GM23338 (cell line): ENCODE data around the gene REL. TPM values are rescaled to one million over a fixed set of nuclear protein-coding genes. Genes with fewer than 3 reads are reported as not detected.

ENCODE experiments used
- ATAC-seq: fragments of 200-7000 bp; cut with Tn5 transposase; 3 replicates; pipeline ENCODE4 v1.9.1; 2020
- DNase-seq: peaks from one replicate; pipeline ENCODE4 v3.0.0-alpha.2; 2015; ENCODE audit warnings: low spot score
- H2AFZ ChIP-seq: fragments of 200-600 bp; sonication (generic); 2 replicates; pipeline ENCODE4 v1.8.0; 2016; ENCODE audit warnings: antibody characterized with exemption, mild to moderate bottlenecking, moderate library complexity
- H3F3A ChIP-seq: fragments of 200-600 bp; sonication (generic); replicated peaks from 2 replicates; pipeline ENCODE4 v1.8.0; 2017; ENCODE audit warnings: antibody characterized with exemption, mixed run types, low read depth
- H3K27ac ChIP-seq: fragments of 200-600 bp; sonication (generic); 2 replicates; pipeline ENCODE4 v1.6.1; 2016; ENCODE audit warnings: low read depth
- H3K27me3 ChIP-seq: fragments of 200-600 bp; sonication (generic); 2 replicates; pipeline ENCODE4 v1.8.0; 2016; ENCODE audit warnings: mild to moderate bottlenecking, mixed run types, moderate library complexity; ENCODE audit not compliant: insufficient read depth
- H3K36me3 ChIP-seq: fragments of 200-600 bp; sonication (generic); 2 replicates; pipeline ENCODE4 v1.8.0; 2016; ENCODE audit warnings: mild to moderate bottlenecking; ENCODE audit not compliant: insufficient read depth
- H3K4me1 ChIP-seq: fragments of 200-600 bp; sonication (generic); 2 replicates; pipeline ENCODE4 v1.8.0; 2016; ENCODE audit warnings: mild to moderate bottlenecking, moderate library complexity; ENCODE audit not compliant: insufficient read depth
- H3K4me2 ChIP-seq: fragments of 200-600 bp; sonication (generic); 2 replicates; pipeline ENCODE4 v1.7.1; 2017; ENCODE audit warnings: mixed run types
- H3K4me3 ChIP-seq: fragments of 200-600 bp; sonication (generic); 2 replicates; pipeline ENCODE4 v1.6.1; 2016; ENCODE audit warnings: mixed run types
- H3K79me2 ChIP-seq: fragments of 200-600 bp; sonication (generic); replicated peaks from 2 replicates; pipeline ENCODE4 v1.8.0; 2017; ENCODE audit warnings: mild to moderate bottlenecking; ENCODE audit not compliant: insufficient read depth
- H3K9me2 ChIP-seq: fragments of 200-600 bp; sonication (generic); 2 replicates; pipeline ENCODE4 v1.8.0; 2017; ENCODE audit not compliant: insufficient read depth
- H4K20me1 ChIP-seq: fragments of 200-600 bp; sonication (generic); replicated peaks from 2 replicates; pipeline ENCODE4 v1.8.0; 2017; ENCODE audit warnings: mild to moderate bottlenecking; ENCODE audit not compliant: insufficient read depth
- H3K27ac Mint-ChIP-seq: 2 replicates; pipeline ENCODE4 v1.8.0; 2020; ENCODE audit warnings: inconsistent platforms, mild to moderate bottlenecking, moderate library complexity, mixed read lengths
- H3K27me3 Mint-ChIP-seq: 3 replicates; pipeline ENCODE4 v1.8.0; 2022; ENCODE audit warnings: low read depth, mild to moderate bottlenecking, moderate library complexity, mixed read lengths, inconsistent platforms; ENCODE audit not compliant: insufficient read depth, poor library complexity
- H3K36me3 Mint-ChIP-seq: 3 replicates; pipeline ENCODE4 v1.8.0; 2021; ENCODE audit warnings: low read depth, mild to moderate bottlenecking, inconsistent platforms, moderate library complexity, mixed read lengths
- H3K4me1 Mint-ChIP-seq: 3 replicates; pipeline ENCODE4 v1.8.0; 2020; ENCODE audit warnings: mild to moderate bottlenecking, inconsistent platforms, mixed read lengths
- H3K4me3 Mint-ChIP-seq: 3 replicates; pipeline ENCODE4 v1.8.0; 2021; ENCODE audit warnings: moderate library complexity, mild to moderate bottlenecking, inconsistent platforms, mixed read lengths
- H3K9me3 Mint-ChIP-seq: 3 replicates; pipeline ENCODE4 v1.8.0; 2020; ENCODE audit warnings: moderate library complexity, mild to moderate bottlenecking, inconsistent platforms, mixed read lengths
- POLR2AphosphoS5 ChIP-seq: IDR thresholded peaks from 2 replicates; pipeline ENCODE4 v1.6.1; 2016; ENCODE audit warnings: antibody characterized with exemption, low read depth
- REST ChIP-seq: IDR thresholded peaks from one replicate; pipeline ENCODE4 v1.6.1; 2018; ENCODE audit warnings: antibody characterized with exemption; ENCODE audit not compliant: unreplicated experiment
- ZNF331 ChIP-seq: fragments of 250-450 bp; sonication (Bioruptor Pico); IDR thresholded peaks from 2 replicates; pipeline ENCODE4 v1.5.0; 2020; ENCODE audit warnings: low read depth, mild to moderate bottlenecking, moderate library complexity
- polyA plus RNA-seq: library from polyadenylated mRNA; unstranded; fragments of >200 nt; fragmentation: Nextera tagmentation; extraction: Ambion mirVana; gene quantifications from 2 replicates; pipeline ENCODE4 v1.2.1, GENCODE V29; 2016
- total RNA-seq: library from RNA; depleted of rRNA; stranded (reverse); fragments of >200 nt; shearing (Covaris generic); gene quantifications from 2 replicates; pipeline ENCODE4 v1.2.3, GENCODE V29; 2014
- TF ChIP-seq, protein P1 (sequence below): fragments of 250-450 bp; sonication (Bioruptor Pico); IDR thresholded peaks from 2 replicates; pipeline ENCODE4 v1.5.0; 2020; ENCODE audit warnings: mild to moderate bottlenecking, moderate library complexity
- TF ChIP-seq, protein P2 (sequence below): IDR thresholded peaks from 2 replicates; pipeline ENCODE4 v1.6.1; 2016; ENCODE audit warnings: antibody characterized with exemption

The REL gene
- total and polyA plus RNA-seq, 2 experiments from 2014 or later = 4.1 to 8.0 TPM

DNA sequence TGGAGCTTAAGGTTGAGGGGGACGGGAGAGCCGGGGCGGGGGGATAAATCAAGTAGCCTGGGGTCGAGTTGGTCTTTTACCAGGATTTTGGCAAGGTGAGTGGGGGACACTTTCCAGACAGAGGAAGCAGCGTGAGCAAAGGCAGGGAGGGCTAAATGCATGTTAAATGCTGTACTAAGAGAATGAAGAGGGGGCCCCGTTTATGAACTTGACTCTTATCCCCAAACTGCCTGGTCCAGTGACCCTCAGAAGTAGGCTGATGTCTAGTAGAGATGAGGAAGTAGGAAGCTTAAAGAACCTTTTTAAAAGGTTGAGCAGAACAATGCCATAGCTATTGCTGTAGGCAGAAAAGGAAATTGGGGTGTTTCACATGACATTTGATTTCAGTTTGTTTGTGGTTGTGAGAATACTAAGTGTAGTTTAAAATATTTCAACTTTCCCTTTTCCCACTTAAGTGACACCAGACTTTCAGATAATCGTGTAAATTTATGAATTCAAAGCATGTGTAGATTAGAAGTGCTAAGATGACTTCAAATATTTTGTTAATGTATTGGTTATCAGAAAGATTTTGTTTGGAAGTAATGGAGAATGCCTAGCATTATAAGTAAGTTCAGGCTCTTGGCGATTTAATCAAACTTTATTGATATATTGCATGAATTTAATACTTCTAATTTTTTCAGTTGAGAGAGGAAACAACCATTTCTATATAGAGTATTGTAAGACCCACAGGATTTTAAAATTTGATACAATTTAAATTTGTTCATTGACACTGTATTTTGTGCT lies 1.8 kb downstream of the REL start (continued):
- TF ChIP-seq, protein P1, sequence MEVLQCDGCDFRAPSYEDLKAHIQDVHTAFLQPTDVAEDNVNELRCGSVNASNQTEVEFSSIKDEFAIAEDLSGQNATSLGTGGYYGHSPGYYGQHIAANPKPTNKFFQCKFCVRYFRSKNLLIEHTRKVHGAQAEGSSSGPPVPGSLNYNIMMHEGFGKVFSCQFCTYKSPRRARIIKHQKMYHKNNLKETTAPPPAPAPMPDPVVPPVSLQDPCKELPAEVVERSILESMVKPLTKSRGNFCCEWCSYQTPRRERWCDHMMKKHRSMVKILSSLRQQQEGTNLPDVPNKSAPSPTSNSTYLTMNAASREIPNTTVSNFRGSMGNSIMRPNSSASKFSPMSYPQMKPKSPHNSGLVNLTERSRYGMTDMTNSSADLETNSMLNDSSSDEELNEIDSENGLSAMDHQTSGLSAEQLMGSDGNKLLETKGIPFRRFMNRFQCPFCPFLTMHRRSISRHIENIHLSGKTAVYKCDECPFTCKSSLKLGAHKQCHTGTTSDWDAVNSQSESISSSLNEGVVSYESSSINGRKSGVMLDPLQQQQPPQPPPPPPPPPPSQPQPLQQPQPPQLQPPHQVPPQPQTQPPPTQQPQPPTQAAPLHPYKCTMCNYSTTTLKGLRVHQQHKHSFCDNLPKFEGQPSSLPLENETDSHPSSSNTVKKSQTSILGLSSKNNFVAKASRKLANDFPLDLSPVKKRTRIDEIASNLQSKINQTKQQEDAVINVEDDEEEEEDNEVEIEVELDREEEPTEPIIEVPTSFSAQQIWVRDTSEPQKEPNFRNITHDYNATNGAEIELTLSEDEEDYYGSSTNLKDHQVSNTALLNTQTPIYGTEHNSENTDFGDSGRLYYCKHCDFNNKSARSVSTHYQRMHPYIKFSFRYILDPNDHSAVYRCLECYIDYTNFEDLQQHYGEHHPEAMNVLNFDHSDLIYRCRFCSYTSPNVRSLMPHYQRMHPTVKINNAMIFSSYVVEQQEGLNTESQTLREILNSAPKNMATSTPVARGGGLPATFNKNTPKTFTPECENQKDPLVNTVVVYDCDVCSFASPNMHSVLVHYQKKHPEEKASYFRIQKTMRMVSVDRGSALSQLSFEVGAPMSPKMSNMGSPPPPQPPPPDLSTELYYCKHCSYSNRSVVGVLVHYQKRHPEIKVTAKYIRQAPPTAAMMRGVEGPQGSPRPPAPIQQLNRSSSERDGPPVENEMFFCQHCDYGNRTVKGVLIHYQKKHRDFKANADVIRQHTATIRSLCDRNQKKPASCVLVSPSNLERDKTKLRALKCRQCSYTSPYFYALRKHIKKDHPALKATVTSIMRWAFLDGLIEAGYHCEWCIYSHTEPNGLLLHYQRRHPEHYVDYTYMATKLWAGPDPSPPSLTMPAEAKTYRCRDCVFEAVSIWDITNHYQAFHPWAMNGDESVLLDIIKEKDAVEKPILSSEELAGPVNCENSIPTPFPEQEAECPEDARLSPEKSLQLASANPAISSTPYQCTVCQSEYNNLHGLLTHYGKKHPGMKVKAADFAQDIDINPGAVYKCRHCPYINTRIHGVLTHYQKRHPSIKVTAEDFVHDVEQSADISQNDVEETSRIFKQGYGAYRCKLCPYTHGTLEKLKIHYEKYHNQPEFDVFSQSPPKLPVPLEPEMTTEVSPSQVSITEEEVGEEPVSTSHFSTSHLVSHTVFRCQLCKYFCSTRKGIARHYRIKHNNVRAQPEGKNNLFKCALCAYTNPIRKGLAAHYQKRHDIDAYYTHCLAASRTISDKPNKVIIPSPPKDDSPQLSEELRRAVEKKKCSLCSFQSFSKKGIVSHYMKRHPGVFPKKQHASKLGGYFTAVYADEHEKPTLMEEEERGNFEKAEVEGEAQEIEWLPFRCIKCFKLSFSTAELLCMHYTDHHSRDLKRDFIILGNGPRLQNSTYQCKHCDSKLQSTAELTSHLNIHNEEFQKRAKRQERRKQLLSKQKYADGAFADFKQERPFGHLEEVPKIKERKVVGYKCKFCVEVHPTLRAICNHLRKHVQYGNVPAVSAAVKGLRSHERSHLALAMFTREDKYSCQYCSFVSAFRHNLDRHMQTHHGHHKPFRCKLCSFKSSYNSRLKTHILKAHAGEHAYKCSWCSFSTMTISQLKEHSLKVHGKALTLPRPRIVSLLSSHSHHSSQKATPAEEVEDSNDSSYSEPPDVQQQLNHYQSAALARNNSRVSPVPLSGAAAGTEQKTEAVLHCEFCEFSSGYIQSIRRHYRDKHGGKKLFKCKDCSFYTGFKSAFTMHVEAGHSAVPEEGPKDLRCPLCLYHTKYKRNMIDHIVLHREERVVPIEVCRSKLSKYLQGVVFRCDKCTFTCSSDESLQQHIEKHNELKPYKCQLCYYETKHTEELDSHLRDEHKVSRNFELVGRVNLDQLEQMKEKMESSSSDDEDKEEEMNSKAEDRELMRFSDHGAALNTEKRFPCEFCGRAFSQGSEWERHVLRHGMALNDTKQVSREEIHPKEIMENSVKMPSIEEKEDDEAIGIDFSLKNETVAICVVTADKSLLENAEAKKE (CRISPR knock-in tag) = no peak
- TF ChIP-seq ZNF331 (CRISPR knock-in tag) (no peak), POLR2AphosphoS5 (no peak)
- TF ChIP-seq, protein P2, sequence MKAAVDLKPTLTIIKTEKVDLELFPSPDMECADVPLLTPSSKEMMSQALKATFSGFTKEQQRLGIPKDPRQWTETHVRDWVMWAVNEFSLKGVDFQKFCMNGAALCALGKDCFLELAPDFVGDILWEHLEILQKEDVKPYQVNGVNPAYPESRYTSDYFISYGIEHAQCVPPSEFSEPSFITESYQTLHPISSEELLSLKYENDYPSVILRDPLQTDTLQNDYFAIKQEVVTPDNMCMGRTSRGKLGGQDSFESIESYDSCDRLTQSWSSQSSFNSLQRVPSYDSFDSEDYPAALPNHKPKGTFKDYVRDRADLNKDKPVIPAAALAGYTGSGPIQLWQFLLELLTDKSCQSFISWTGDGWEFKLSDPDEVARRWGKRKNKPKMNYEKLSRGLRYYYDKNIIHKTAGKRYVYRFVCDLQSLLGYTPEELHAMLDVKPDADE = no peak

- H3K27me3 Mint-ChIP-seq = peaks cover 12% of the 10 kb centered on the region
- no peaks in the 10 kb centered on the region for H3F3A ChIP-seq
- peak overlapping the region; percentile 94; the same call in 2 of the 3 replicates for H3K4me3 Mint-ChIP-seq
- no peak overlapping the region for H3K27ac Mint-ChIP-seq
- peak overlapping the region; percentile 81; the same call in 1 of the 2 replicates for H3K4me3 ChIP-seq
- peaks cover 31% of the 10 kb centered on the region for H3K27me3 ChIP-seq
- H3K4me1 ChIP-seq = peaks cover 31% of the 10 kb centered on the region
- H3K79me2 ChIP-seq = peaks cover 5% of the 10 kb centered on the region; the same call in 1 of the 2 replicates
- no peaks in the 10 kb centered on the region for H3K36me3 Mint-ChIP-seq
- peaks cover 25% of the 10 kb centered on the region for H3K4me1 Mint-ChIP-seq
- no peak overlapping the region for H2AFZ ChIP-seq
- H3K36me3 ChIP-seq = no peaks in the 10 kb centered on the region
- ATAC-seq = no peak
- H3K9me3 Mint-ChIP-seq = no peaks in the 10 kb centered on the region
- H3K27ac ChIP-seq = no peak overlapping the region
- H4K20me1 ChIP-seq = no peaks in the 10 kb centered on the region; the same call in 1 of the 2 replicates
- H3K9me2 ChIP-seq = no peaks in the 10 kb centered on the region
- peak overlapping the region; percentile 92 for H3K4me2 ChIP-seq
- DNase-seq = no peak
- no peak for TF ChIP-seq REST
These were observed 2.5 kb downstream of the REL start for GRCh38 chr2:60883896-60884295.
